Measurements from ENCODE around the gene ALDH18A1.

DNA sequence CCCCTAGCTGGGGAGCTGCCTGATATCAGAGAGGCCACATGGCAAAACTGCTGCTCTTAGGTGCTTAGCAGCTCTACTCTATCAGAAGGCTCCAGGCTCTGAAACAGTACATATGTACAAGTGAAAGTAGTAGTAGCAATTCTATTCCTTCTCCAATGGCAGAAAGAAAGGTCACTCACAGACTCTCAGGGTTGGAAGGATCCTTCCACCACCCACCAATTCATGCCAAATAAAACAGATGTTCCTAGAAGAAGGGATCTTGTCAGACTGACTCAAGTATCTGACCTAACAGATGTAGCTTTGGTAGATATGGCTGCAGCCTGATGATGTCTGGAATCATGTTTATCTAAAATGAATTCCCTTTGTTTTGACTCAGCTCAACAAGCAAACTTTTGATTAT is 8.0 kb upstream of the ALDH18A1 start:
- TF ChIP-seq POLR2A (IDR thresholded peaks at IDR 0.05; ENCODE audit: low read depth, low read length) (no peak), POU2F2 (IDR thresholded peaks at IDR 0.05; ENCODE audit: low read depth, low read length) (no peak), PAX5 (IDR thresholded peaks at IDR 0.05; ENCODE audit: insufficient read depth, low read length, severe bottlenecking) (no peak)
